ENCODE results near the gene FOXR1.

FOXR1 gene

DNA sequence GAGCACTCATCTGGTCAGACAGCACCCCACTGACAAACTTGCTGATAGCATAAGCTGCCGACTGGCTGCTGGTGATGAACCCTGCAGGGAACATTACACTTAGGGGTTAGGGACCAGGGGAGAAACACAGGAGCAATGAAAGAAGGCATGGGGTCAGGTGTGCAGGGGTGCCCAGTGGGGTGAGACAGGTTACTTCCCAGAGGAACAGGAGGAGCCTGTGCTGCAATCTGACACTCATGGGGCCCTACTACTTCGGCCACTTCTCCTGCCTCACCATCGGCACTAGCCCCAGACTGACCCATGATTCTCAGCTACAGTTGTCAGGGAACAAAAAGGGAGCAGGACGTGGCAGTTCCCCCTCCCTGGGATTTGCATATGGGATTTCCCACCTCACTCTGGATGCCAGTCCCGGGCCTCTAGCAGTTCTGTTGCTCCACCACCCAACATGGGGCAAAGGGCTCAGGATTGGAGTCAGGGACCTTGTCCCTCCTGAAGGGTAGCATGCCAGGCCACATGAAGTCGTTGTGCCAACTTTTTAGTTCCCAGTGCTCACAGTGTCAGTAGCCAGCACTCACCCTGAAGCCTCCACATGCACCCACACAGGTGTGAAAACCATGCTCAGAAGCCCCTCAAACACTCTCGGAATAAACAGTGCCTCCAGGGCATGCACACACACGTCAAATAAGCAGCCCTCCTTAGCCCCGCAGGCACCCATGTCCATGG, 56.9 kb downstream of the FOXR1 start:
- no peak for DNase-seq

DNA sequence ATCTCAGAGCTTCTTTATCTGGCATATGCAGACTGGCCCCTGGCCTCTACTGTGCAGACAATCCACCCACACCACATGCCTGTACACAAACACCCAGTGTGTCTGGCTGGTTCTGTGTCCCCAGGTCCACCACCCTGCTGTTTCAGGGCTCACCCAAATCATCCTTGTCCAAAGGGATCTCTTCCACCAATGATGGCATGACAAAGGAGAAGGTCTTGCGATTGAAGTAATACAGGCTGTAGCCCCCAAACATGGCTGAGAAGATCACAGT, 57.4 kb downstream of the FOXR1 start:
- DNase-seq: no peak

DNA sequence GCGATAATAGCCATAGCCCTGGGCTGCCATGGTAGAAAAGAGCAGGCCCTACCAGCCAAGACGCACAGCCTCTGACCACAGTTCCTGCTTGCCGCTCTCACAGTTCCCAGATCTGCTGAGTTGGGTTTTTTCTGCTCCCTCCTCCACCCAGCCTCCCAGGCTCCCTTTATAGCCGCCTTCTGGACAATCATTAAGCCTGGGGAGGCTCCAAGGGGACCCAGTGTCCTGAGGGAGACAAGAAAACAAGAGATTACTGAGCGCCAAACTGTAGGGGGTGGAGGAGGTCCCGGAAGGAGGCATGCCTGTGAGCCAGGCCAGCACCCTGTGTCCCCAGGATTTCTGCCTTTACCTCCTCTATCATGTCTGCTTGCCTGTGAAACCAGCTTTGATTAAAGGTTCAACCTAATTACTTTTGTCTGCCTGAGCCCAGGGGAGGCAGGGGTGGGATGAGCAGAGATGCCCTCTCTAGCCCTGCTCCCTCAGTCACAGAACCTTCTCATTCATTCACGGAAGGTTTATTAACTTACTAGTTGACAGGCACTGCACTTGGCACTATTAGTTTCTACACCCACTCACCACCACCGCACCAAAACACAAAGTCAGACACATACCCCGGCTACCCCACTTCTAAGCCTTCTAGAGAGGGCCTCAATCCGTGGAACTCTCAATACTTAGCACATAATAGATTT, 57.9 kb downstream of the FOXR1 start:
- DNase-seq: peak; percentile 65

DNA sequence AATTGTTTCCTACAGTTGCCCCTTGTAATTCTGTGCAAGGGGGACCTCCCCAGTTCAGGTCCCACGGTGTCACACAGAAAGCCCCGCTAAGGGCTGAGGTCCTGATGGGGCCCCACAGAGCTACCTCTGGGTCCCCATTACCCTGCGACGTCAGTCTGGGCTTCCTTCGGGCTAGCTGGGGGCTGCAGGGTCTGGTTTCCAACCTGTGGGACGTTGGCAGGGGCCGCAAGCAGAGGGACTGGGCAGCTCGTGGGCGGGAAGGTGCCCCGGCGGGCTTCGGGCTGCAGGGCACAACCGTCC, 58.4 kb downstream of the FOXR1 start:
- no peak for DNase-seq

DNA sequence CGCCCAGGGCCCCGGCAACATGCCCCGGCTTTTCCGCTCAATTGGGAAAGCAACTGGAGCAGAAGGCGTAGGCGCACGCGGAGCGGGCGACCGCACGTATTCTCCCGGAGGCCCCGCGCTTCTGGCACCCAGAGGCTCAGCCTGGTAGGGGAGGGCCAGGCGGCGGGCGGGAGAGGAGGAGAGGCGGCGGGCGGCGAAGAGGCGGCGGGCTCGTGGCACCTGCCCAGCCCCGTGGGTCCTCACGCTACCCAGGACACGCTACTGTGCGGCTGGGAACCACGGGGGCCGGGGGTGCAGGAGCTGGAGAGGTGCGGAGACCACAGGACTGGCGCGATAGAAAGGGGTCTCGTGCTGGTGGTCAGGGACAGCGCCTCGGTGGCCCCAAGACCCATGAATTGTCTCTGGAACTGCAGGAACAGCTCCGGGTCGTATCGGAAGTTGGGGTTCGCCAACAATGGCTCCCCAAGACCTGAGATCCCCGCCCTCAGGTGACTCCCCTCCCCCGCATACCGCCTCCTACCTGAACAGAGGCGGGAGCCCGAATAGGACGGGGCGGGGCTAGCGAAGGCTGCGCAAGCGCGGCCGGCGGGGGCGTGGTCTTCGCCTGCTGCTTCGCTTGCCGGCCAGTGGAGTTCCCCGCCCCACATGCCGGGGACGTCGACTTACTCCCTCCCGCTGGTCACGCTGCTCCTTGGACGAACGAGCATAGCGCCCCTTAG, 58.9 kb downstream of the FOXR1 start, which contains the start of gene SLC37A4:
Gene SLC37A4, minus strand, starts transcription at position 549 of the 719 bp plus-strand sequence.
- DNase-seq: peak; percentile 99
